HepG2 (cell line): ENCODE measurements around the gene TNS1.

Experiments
- MTF1 ChIP-seq: sonication (generic); formaldehyde crosslinking; IDR thresholded peaks from 2 replicates; pipeline ENCODE4 v1.5.0; 2020; ENCODE audit warnings: missing genetic modification reagents
- ZNF121 ChIP-seq: sonication (generic); formaldehyde crosslinking; IDR thresholded peaks from 2 replicates; pipeline ENCODE4 v1.5.0; 2020; ENCODE audit warnings: mild to moderate bottlenecking, missing genetic modification reagents
- ZNF205 ChIP-seq: IDR thresholded peaks from 2 replicates; pipeline ENCODE4 v1.6.1; 2018; ENCODE audit warnings: missing biosample characterization, missing genetic modification reagents

DNA sequence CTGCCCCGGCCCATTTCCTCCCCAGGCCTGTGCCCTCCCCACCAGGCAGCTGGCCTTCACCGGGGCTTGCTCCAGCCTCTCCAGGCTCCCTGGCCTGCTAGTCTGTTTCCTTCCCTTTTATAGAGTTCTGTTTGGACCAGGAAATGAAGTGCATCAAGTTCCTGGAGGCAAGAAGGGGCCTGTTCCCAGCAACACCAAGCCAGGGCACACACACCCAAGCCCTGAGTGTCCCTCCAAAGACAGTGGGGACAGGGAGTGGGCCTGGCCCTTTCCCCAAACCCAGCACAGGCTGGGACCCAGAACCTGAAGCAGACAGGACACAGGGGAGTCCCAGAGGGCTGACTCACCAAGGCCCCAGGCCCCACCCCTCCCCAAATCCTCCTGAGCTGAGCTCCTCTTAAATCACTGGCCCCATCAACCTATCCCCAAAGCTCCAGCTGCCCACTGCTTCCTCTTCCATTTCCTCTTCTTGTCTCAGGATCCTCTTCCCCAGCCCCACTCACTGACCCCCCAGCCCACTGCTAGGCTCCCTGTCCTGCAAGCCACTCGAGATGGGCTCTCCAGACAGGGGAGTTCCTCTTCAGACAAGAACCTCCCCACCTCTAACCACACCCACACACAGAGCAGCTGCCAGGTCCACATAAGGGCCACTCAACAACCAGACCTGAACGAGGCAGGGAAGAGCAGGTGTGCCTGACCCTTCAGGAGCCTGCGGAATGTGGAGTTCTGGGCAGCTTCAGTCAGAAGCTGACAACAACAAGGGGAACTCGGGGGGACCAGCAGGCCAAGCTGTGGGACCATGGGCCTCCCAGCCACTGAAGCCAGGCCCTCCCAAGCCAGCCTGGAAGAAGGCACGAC lies 74.2 kb downstream of the TNS1 start:
- TF ChIP-seq ZNF205 (CRISPR knock-in tag) (no peak), MTF1 (no peak), ZNF121 (CRISPR knock-in tag) (no peak)
